Heart left ventricle (tissue), 13 donors: ENCODE measurements around the gene ZNF770.

Experiments
- POLR2A ChIP-seq, 2 donors: fragments of 450-650 bp; IDR thresholded peaks; one replicate each; pipeline ENCODE4 v1.6.1; 2017; ENCODE audit warnings: antibody characterized with exemption in 2 of 2, mild to moderate bottlenecking in 2 of 2, moderate library complexity in 2 of 2
- TF ChIP-seq, protein P1 (sequence below), 12 donors: fragments of 200-600 bp; sonication (generic) in 4 of 12; IDR thresholded peaks; one replicate each; pipeline versions ENCODE4 v1.5.0 to v1.8.0; 2018 to 2022; ENCODE audit warnings: antibody characterized with exemption in 12 of 12, mild to moderate bottlenecking in 5 of 12
- donor health status: ischemic (EF 13 %, LVEDD 7.1; RV severe dilation, severe dysfunction).
- donor health status: DM: no; HTN: yes; CAD: no.
- donor health status: DM: no; HTN: no; CAD: no.
- donor health status: ischemic (EF 25% LVEDD 6.9; RV normal size, moderate dysfunction).
- donor health status: ischemic (EF 25% LVEDD 5.7; RV mildly dilated, moderate dysfunction).
- donor health status: ischemic (EF 35%, LVEDD 5.7; RV mildly dilated, moderate dysfunction).
- donor health status: nonischemic (EF 11% LVEDD 7.7; RV severe dilation, severe dysfunction).
- donor health status: DM: yes; HTN: yes; CAD: no.
- donor health status: PGD.
- donor health status: ischemic (EF 29% LVEDD 5.4; RV normal size, mild dysfunction).
- donor health status: nonischemic (EF 23%, LVEDD 6.1; RV moderate dilation, normal function).

DNA sequence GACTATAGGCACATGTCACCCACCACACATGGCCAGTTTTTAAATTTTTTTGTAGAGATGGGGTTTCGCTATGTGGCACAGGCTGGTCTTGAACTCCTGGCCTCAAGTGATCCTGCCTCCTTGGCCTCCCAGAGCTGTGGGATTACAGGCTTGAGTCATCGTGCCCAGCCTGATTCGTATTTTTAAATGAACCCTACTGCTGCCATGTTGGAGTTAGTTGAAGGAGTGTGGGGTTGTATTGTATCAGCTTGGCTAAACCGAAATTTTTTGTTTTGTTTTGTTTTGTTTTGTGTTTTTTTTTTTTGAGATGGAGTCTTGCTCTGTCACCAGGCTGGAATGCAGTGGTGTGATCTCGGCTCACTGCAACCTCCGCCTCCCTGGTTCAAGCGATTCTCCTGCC is 11.8 kb upstream of the ZNF770 start:
- TF ChIP-seq, protein P1, sequence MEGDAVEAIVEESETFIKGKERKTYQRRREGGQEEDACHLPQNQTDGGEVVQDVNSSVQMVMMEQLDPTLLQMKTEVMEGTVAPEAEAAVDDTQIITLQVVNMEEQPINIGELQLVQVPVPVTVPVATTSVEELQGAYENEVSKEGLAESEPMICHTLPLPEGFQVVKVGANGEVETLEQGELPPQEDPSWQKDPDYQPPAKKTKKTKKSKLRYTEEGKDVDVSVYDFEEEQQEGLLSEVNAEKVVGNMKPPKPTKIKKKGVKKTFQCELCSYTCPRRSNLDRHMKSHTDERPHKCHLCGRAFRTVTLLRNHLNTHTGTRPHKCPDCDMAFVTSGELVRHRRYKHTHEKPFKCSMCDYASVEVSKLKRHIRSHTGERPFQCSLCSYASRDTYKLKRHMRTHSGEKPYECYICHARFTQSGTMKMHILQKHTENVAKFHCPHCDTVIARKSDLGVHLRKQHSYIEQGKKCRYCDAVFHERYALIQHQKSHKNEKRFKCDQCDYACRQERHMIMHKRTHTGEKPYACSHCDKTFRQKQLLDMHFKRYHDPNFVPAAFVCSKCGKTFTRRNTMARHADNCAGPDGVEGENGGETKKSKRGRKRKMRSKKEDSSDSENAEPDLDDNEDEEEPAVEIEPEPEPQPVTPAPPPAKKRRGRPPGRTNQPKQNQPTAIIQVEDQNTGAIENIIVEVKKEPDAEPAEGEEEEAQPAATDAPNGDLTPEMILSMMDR (IDR thresholded peaks at IDR 0.05) = no peak
- no peak for TF ChIP-seq POLR2A (IDR thresholded peaks at IDR 0.05)
